Measurements from ENCODE around the gene SRC. TPM values are rescaled to one million over a fixed set of nuclear protein-coding genes. Genes with fewer than 3 reads are reported as not detected.
A peak's percentile ranks its signal among the peaks of the same experiment; 100 is the strongest.

The SRC gene
- total RNA-seq, 2 donors from 2014 or later = 75.6 to 109 TPM

GRCh38 chr20:37356387-37356786 lies 10.4 kb downstream of the SRC start:
- WGBS, 2 experiments (ENCODE audit: insufficient coverage in 1 of 2, insufficient read length in 1 of 2) = 93 to 97% methylated on average over 7 to 8 of the region's 8 CpGs
- DNase-seq = peak; percentile 41
- peaks cover 9% of the 10 kb centered on the region for H3K4me1 Mint-ChIP-seq
- peaks cover 23% of the 10 kb centered on the region for H3K36me3 Mint-ChIP-seq (ENCODE audit: low read depth)
- H3K27ac Mint-ChIP-seq = peak overlapping the region; percentile 76
- H3K27me3 Mint-ChIP-seq (ENCODE audit: insufficient read depth) = no peaks in the 10 kb centered on the region
- Histone ChIP-seq H3K27ac (ENCODE audit: low read depth, low read length) (no peak overlapping the region), H3K9ac (ENCODE audit: extremely low read depth, low read length, poor library complexity, severe bottlenecking) (no peak overlapping the region), H3K4me3 (ENCODE audit: low read length) (no peak overlapping the region), H3K9me3 (ENCODE audit: control insufficient read depth, low read length) (no peaks in the 10 kb centered on the region), H3K4me1 (ENCODE audit: control insufficient read depth, insufficient read depth, low read length) (no peaks in the 10 kb centered on the region), H3K27me3 (ENCODE audit: control insufficient read depth, insufficient read depth, low read length, poor library complexity, severe bottlenecking) (no peaks in the 10 kb centered on the region), H3K36me3 (ENCODE audit: control insufficient read depth, insufficient read depth, low read length) (peaks cover 52% of the 10 kb centered on the region)
- no peak overlapping the region for H3K4me3 Mint-ChIP-seq
- no peaks in the 10 kb centered on the region for H3K9me3 Mint-ChIP-seq
- TF ChIP-seq CTCF (conservative IDR thresholded peaks at IDR 0.05) = peak; percentile 38

GRCh38 chr20:37356961-37357371 lies 11.0 kb downstream of the SRC start:
- TF ChIP-seq CTCF (conservative IDR thresholded peaks at IDR 0.05) = no peak
- H3K9ac ChIP-seq (ENCODE audit: extremely low read depth, low read length, poor library complexity, severe bottlenecking) = no peak overlapping the region
- H3K27ac ChIP-seq (ENCODE audit: low read depth, low read length) = no peak overlapping the region
- no peaks in the 10 kb centered on the region for H3K27me3 ChIP-seq (ENCODE audit: control insufficient read depth, insufficient read depth, low read length, poor library complexity, severe bottlenecking)
- Mint-ChIP-seq H3K27me3 (ENCODE audit: insufficient read depth) (no peaks in the 10 kb centered on the region), H3K9me3 (no peaks in the 10 kb centered on the region), H3K27ac (no peak overlapping the region), H3K4me3 (no peak overlapping the region), H3K36me3 (ENCODE audit: low read depth) (peaks cover 18% of the 10 kb centered on the region), H3K4me1 (peaks cover 9% of the 10 kb centered on the region)
- H3K9me3 ChIP-seq (ENCODE audit: control insufficient read depth, low read length) = no peaks in the 10 kb centered on the region
- H3K36me3 ChIP-seq (ENCODE audit: control insufficient read depth, insufficient read depth, low read length) = peaks cover 47% of the 10 kb centered on the region
- DNase-seq = peak; percentile 43
- no peaks in the 10 kb centered on the region for H3K4me1 ChIP-seq (ENCODE audit: control insufficient read depth, insufficient read depth, low read length)
- no peak overlapping the region for H3K4me3 ChIP-seq (ENCODE audit: low read length)
- 87 to 92% methylated on average over 3 to 11 of the region's 11 CpGs for WGBS, 2 experiments (ENCODE audit: insufficient coverage in 1 of 2, insufficient read length in 1 of 2)

GRCh38 chr20:37357481-37358365 lies 11.8 kb downstream of the SRC start:
- H3K27ac Mint-ChIP-seq = peak overlapping the region; percentile 31
- TF ChIP-seq CTCF (conservative IDR thresholded peaks at IDR 0.05) = no peak
- Histone ChIP-seq H3K27ac (ENCODE audit: low read depth, low read length) (no peak overlapping the region), H3K36me3 (ENCODE audit: control insufficient read depth, insufficient read depth, low read length) (peaks cover 40% of the 10 kb centered on the region), H3K4me1 (ENCODE audit: control insufficient read depth, insufficient read depth, low read length) (no peaks in the 10 kb centered on the region), H3K27me3 (ENCODE audit: control insufficient read depth, insufficient read depth, low read length, poor library complexity, severe bottlenecking) (no peaks in the 10 kb centered on the region), H3K4me3 (ENCODE audit: low read length) (no peak overlapping the region), H3K9me3 (ENCODE audit: control insufficient read depth, low read length) (no peaks in the 10 kb centered on the region), H3K9ac (ENCODE audit: extremely low read depth, low read length, poor library complexity, severe bottlenecking) (no peak overlapping the region)
- peak; percentile 35 for DNase-seq
- H3K4me3 Mint-ChIP-seq = no peak overlapping the region
- H3K9me3 Mint-ChIP-seq = no peaks in the 10 kb centered on the region
- 95 to 98% methylated on average over 8 to 15 of the region's 15 CpGs for WGBS, 2 experiments (ENCODE audit: insufficient coverage in 1 of 2, insufficient read length in 1 of 2)
- no peaks in the 10 kb centered on the region for H3K27me3 Mint-ChIP-seq (ENCODE audit: insufficient read depth)
- H3K36me3 Mint-ChIP-seq (ENCODE audit: low read depth) = peaks cover 15% of the 10 kb centered on the region
- peaks cover 9% of the 10 kb centered on the region for H3K4me1 Mint-ChIP-seq
